Gastroesophageal sphincter (tissue), 3 donors: Measurements from ENCODE around the gene SLC9A8.

Experiments used
- CTCF ChIP-seq, 4 experiments: fragments of 200-600 bp in 2 of 4; fragments of 450-650 bp in 2 of 4; sonication (generic) in 1 of 4; IDR thresholded peaks; one replicate each; pipeline ENCODE4 v1.5.1; 2017 to 2019; ENCODE audit warnings: antibody characterized with exemption in 4 of 4, mild to moderate bottlenecking in 2 of 4, moderate library complexity in 2 of 4
- POLR2A ChIP-seq, 2 donors: fragments of 450-650 bp; IDR thresholded peaks; one replicate each; pipeline ENCODE4 v1.6.1; 2017; ENCODE audit warnings: antibody characterized with exemption in 2 of 2, mild to moderate bottlenecking in 2 of 2, moderate library complexity in 1 of 2
- POLR2AphosphoS5 ChIP-seq: sonication (generic); formaldehyde crosslinking; IDR thresholded peaks from one replicate; pipeline ENCODE4 v1.6.1; 2017; ENCODE audit warnings: antibody characterized with exemption

GRCh38 chr20:49792611-49793010, 20.0 kb upstream of the SLC9A8 start:
- TF ChIP-seq POLR2A (IDR thresholded peaks at IDR 0.05), result no peak
- no peak for TF ChIP-seq CTCF (IDR thresholded peaks at IDR 0.05)
- no peak for TF ChIP-seq POLR2AphosphoS5
